ENCODE measurements around the gene DNAH10.

Gene DNAH10

GRCh38 chr12:123941624-123942237 is 179.6 kb downstream of the DNAH10 start (continued):
- TF ChIP-seq POU6F1 (CRISPR knock-in tag; IDR thresholded peaks at IDR 0.05; ENCODE audit: borderline replicate concordance, low read depth) (no peak), PATZ1 (CRISPR knock-in tag; IDR thresholded peaks at IDR 0.05; ENCODE audit: borderline replicate concordance) (no peak), RARB (CRISPR knock-in tag; IDR thresholded peaks at IDR 0.05) (no peak), SNAI2 (CRISPR knock-in tag; IDR thresholded peaks at IDR 0.05) (no peak), ZFP3 (CRISPR knock-in tag; IDR thresholded peaks at IDR 0.05) (no peak), ZFP30 (CRISPR knock-in tag; IDR thresholded peaks at IDR 0.05) (no peak), TCF4 (CRISPR knock-in tag; IDR thresholded peaks at IDR 0.05; ENCODE audit: borderline replicate concordance) (no peak), BACH2 (CRISPR knock-in tag; IDR thresholded peaks at IDR 0.05; ENCODE audit: borderline replicate concordance) (no peak), CSDC2 (CRISPR knock-in tag; IDR thresholded peaks at IDR 0.05) (no peak), ZNF565 (CRISPR knock-in tag; conservative IDR thresholded peaks at IDR 0.05; ENCODE audit: low read depth) (no peak), ARNTL (CRISPR knock-in tag; IDR thresholded peaks at IDR 0.05; ENCODE audit: borderline replicate concordance, low read depth) (no peak), ISL1 (CRISPR knock-in tag; IDR thresholded peaks at IDR 0.05) (no peak)

- TF ChIP-seq PPARA (CRISPR knock-in tag; IDR thresholded peaks at IDR 0.05; ENCODE audit: borderline replicate concordance) (no peak), SNAI2 (CRISPR knock-in tag; IDR thresholded peaks at IDR 0.05) (no peak), ZNF70 (CRISPR knock-in tag; IDR thresholded peaks at IDR 0.05) (no peak), TSHZ2 (CRISPR knock-in tag; IDR thresholded peaks at IDR 0.05) (no peak), ZNF8 (CRISPR knock-in tag; IDR thresholded peaks at IDR 0.05) (no peak), ESRRG (CRISPR knock-in tag; IDR thresholded peaks at IDR 0.05) (no peak), ZFP3 (CRISPR knock-in tag; IDR thresholded peaks at IDR 0.05) (no peak), TOX (CRISPR knock-in tag; IDR thresholded peaks at IDR 0.05; ENCODE audit: borderline replicate concordance) (no peak), OSR1 (CRISPR knock-in tag; IDR thresholded peaks at IDR 0.05) (no peak), ZNF565 (CRISPR knock-in tag; conservative IDR thresholded peaks at IDR 0.05; ENCODE audit: low read depth) (no peak)
- no peak for ATAC-seq
Measured at GRCh38 chr12:123942238-123942653, 180.1 kb downstream of the DNAH10 start.

GRCh38 chr12:123942911-123943648 is 181.0 kb downstream of the DNAH10 start:
- no peak for ATAC-seq
- TF ChIP-seq CSRNP3 (CRISPR knock-in tag; IDR thresholded peaks at IDR 0.05) (no peak), ZFP3 (CRISPR knock-in tag; IDR thresholded peaks at IDR 0.05) (no peak), ZNF565 (CRISPR knock-in tag; conservative IDR thresholded peaks at IDR 0.05; ENCODE audit: low read depth) (no peak), ZFP30 (CRISPR knock-in tag; IDR thresholded peaks at IDR 0.05) (no peak), CREB5 (CRISPR knock-in tag; IDR thresholded peaks at IDR 0.05; ENCODE audit: low read depth) (no peak), ESRRG (CRISPR knock-in tag; IDR thresholded peaks at IDR 0.05) (no peak), TCF4 (CRISPR knock-in tag; IDR thresholded peaks at IDR 0.05; ENCODE audit: borderline replicate concordance) (no peak), SNAI2 (CRISPR knock-in tag; IDR thresholded peaks at IDR 0.05) (no peak), TOX (CRISPR knock-in tag; IDR thresholded peaks at IDR 0.05; ENCODE audit: borderline replicate concordance) (no peak), POU6F1 (CRISPR knock-in tag; IDR thresholded peaks at IDR 0.05; ENCODE audit: borderline replicate concordance, low read depth) (no peak), BACH2 (CRISPR knock-in tag; IDR thresholded peaks at IDR 0.05; ENCODE audit: borderline replicate concordance) (no peak), PPARA (CRISPR knock-in tag; IDR thresholded peaks at IDR 0.05; ENCODE audit: borderline replicate concordance) (no peak), PATZ1 (CRISPR knock-in tag; IDR thresholded peaks at IDR 0.05; ENCODE audit: borderline replicate concordance) (no peak)
